Activated T-cell treated with anti-CD3 and anti-CD28 coated beads, Interleukin-2, amount 50 U/mL, for 4 hours (primary cell): ENCODE measurements around the gene DNAJB6. TPM values are rescaled to one million over a fixed set of nuclear protein-coding genes. Genes with fewer than 3 reads are reported as not detected.

Experiments
- ATAC-seq, 2 donors: fragments of 200-7000 bp; cut with Tn5 transposase; one replicate each; pipeline ENCODE4 v1.10.0; 2021
- DNase-seq: peaks from one replicate; pipeline ENCODE4 v3.0.0-alpha.2; 2020
- H3K27me3 Mint-ChIP-seq: one replicate; pipeline ENCODE4 v1.8.0; 2021; ENCODE audit warnings: low read depth, mixed read lengths
- H3K36me3 Mint-ChIP-seq: one replicate; pipeline ENCODE4 v1.8.0; 2022; ENCODE audit warnings: mixed read lengths; ENCODE audit not compliant: insufficient read depth
- H3K4me1 Mint-ChIP-seq: one replicate; pipeline ENCODE4 v1.8.0; 2021; ENCODE audit warnings: low read depth, mixed read lengths
- H3K4me3 Mint-ChIP-seq: one replicate; pipeline ENCODE4 v1.8.0; 2021; ENCODE audit warnings: mild to moderate bottlenecking, moderate library complexity, mixed read lengths
- H3K9me3 Mint-ChIP-seq: one replicate; pipeline ENCODE4 v1.8.0; 2021; ENCODE audit warnings: mixed read lengths
- total RNA-seq, 3 donors: library from RNA; stranded (reverse); gene quantifications; one replicate each; pipeline ENCODE4 v1.2.1, GENCODE V29; 2021

DNAJB6 gene
- total RNA-seq, 3 donors from 2014 or later = 107 to 129 (median 117) TPM

GRCh38 chr7:157464971-157465886 lies 128.4 kb downstream of the DNAJB6 start:
- peaks cover 11% of the 10 kb centered on the region for H3K4me1 Mint-ChIP-seq
- no peaks in the 10 kb centered on the region for H3K36me3 Mint-ChIP-seq
- no peak overlapping the region for H3K4me3 Mint-ChIP-seq
- H3K27me3 Mint-ChIP-seq = no peaks in the 10 kb centered on the region
- no peak for DNase-seq
- H3K9me3 Mint-ChIP-seq = no peaks in the 10 kb centered on the region
- no peak for ATAC-seq

GRCh38 chr7:157465891-157466866 lies 129.4 kb downstream of the DNAJB6 start:
- no peaks in the 10 kb centered on the region for H3K9me3 Mint-ChIP-seq
- no peaks in the 10 kb centered on the region for H3K27me3 Mint-ChIP-seq
- H3K36me3 Mint-ChIP-seq = no peaks in the 10 kb centered on the region
- ATAC-seq = no peak
- peaks cover 18% of the 10 kb centered on the region for H3K4me1 Mint-ChIP-seq
- DNase-seq = no peak
- no peak overlapping the region for H3K4me3 Mint-ChIP-seq

DNA sequence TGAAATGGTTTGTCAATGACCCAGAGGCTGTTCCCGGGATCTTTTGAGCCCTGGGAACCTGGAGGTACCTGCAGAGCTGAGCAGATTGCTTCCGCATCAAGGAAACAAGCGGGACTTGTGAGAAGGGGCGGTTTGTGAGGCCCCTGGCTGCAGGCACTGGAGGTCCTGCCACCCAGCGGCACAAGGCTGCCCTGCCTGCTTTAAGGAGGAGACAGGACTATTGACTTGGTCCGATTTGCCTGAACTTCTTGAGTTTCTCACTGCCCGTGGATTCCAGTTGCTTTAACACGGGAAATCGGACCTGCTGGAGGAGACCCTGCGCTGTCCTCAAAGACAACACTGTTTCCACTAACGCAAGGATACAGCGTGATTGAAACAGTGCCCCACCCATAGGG lies 130.1 kb downstream of the DNAJB6 start:
- Mint-ChIP-seq H3K9me3 (no peaks in the 10 kb centered on the region), H3K4me1 (peaks cover 22% of the 10 kb centered on the region), H3K27me3 (no peaks in the 10 kb centered on the region), H3K4me3 (no peak overlapping the region), H3K36me3 (no peaks in the 10 kb centered on the region)
- no peak for DNase-seq
- no peak for ATAC-seq

Other genes with a start within 250 kb of the DNAJB6 start
- 10 to 100 TPM; 94.2 to 95.7 (median 94.6) TPM for gene UBE3C, start 198.1 kb upstream of the DNAJB6 start, total RNA-seq